Aorta (tissue), 5 donors: ENCODE data around the gene SLC31A1. TPM values are rescaled to one million over a fixed set of nuclear protein-coding genes. Genes with fewer than 3 reads are reported as not detected.

Experiments used
- ATAC-seq: fragments of 200-7000 bp; cut with Tn5 transposase; one replicate; pipeline ENCODE4 v1.9.1; 2022; ENCODE audit warnings: moderate library complexity; ENCODE audit not compliant: low FRiP score
- DNase-seq, 2 donors: peaks; one replicate each; pipeline ENCODE4 v3.0.0-alpha.2; 2020
- H3K27ac ChIP-seq, 2 donors: one replicate each; pipeline ENCODE4 v1.5.1; 2013; ENCODE audit warnings: low read length in 2 of 2, mild to moderate bottlenecking in 2 of 2, moderate library complexity in 2 of 2, control low read depth in 1 of 2, inconsistent platforms in 1 of 2, low read depth in 1 of 2
- H3K27me3 ChIP-seq, 2 donors: one replicate each; pipeline ENCODE4 v1.6.1; 2013; ENCODE audit warnings: control low read depth in 1 of 2, low read length in 1 of 2, mild to moderate bottlenecking in 1 of 2, moderate library complexity in 1 of 2; ENCODE audit not compliant: insufficient read depth in 2 of 2, control insufficient read depth in 1 of 2
- H3K36me3 ChIP-seq, 2 donors: one replicate each; pipeline ENCODE4 v1.6.1; 2013; ENCODE audit warnings: control low read depth in 1 of 2, low read length in 1 of 2, mild to moderate bottlenecking in 1 of 2; ENCODE audit not compliant: insufficient read depth in 2 of 2, control insufficient read depth in 1 of 2
- H3K4me1 ChIP-seq, 2 donors: one replicate each; pipeline ENCODE4 v1.6.1; 2013; ENCODE audit warnings: low read length in 2 of 2, control low read depth in 1 of 2, mild to moderate bottlenecking in 1 of 2, moderate library complexity in 1 of 2; ENCODE audit not compliant: insufficient read depth in 2 of 2, control insufficient read depth in 1 of 2
- H3K4me3 ChIP-seq, 2 donors: one replicate each; pipeline ENCODE4 v1.5.1; 2013; ENCODE audit warnings: low read length in 2 of 2, control low read depth in 1 of 2, mild to moderate bottlenecking in 1 of 2
- H3K9me3 ChIP-seq: one replicate; pipeline ENCODE4 v1.6.1; 2013; ENCODE audit warnings: mild to moderate bottlenecking, low read length; ENCODE audit not compliant: control insufficient read depth
- WGBS, 2 donors: extraction: QIAGEN DNeasy Blood & Tissue Kit; methylation state at CpG; one replicate each; pipeline ENCODE4 v1.1.7; 2013; 5-methylcytosine and 5-hydroxymethylcytosine counted together
- intact Hi-C, 2 donors: fragments of 100-400 bp; cut with DNase I; formaldehyde crosslinking; loops; one replicate each; pipeline versions ENCODE4 v1.14.2 to v1.15.0; 2022
- long read RNA-seq, 2 donors: library from polyadenylated mRNA; unstranded; transcript quantifications; one replicate each; pipeline ENCODE4 v2.0.0, GENCODE V29; 2020 to 2021
- polyA plus RNA-seq, 2 donors: library from polyadenylated mRNA; stranded (reverse); fragments of 200-250 nt; gene quantifications; one replicate each; pipeline ENCODE4 v1.2.3, GENCODE V29; 2013
- total RNA-seq, 2 donors: library from RNA; stranded (reverse); fragmentation: NEBNext Ultra II Directional; extraction: Animal tissue kit (Norgen Biotek cat#: 25700); gene quantifications; one replicate each; pipeline ENCODE4 v1.2.1, GENCODE V29; 2021
- donor health status: healthy with polysubstance abuse.
- donor health status: Bipolar disorder and iron deficiency.
- donor health status: DM: no; HTN: no; CAD: no.
- donor health status: DM: no; HTN: no; CAD: no.
- donor health status: DM: yes; HTN: yes; CAD: no.

SLC31A1 gene
- 10 to 100 TPM; 16.6 to 17.1 TPM for total RNA-seq
- 1 to 10 TPM; 6.0 to 9.4 TPM for polyA plus RNA-seq
- long read RNA-seq, donor 1, full-length matches to known transcripts = 58 of 75 reads
- long read RNA-seq, donor 1, partial matches to known transcripts = 3 of 75 reads
- long read RNA-seq, donor 1, other reads (novel, unspliced or antisense) = 14 of 75 reads
- long read RNA-seq, donor 2, full-length matches to known transcripts = 6 of 8 reads
- long read RNA-seq, donor 2, partial matches to known transcripts = 0 of 8 reads
- long read RNA-seq, donor 2, other reads (novel, unspliced or antisense) = 2 of 8 reads

DNA sequence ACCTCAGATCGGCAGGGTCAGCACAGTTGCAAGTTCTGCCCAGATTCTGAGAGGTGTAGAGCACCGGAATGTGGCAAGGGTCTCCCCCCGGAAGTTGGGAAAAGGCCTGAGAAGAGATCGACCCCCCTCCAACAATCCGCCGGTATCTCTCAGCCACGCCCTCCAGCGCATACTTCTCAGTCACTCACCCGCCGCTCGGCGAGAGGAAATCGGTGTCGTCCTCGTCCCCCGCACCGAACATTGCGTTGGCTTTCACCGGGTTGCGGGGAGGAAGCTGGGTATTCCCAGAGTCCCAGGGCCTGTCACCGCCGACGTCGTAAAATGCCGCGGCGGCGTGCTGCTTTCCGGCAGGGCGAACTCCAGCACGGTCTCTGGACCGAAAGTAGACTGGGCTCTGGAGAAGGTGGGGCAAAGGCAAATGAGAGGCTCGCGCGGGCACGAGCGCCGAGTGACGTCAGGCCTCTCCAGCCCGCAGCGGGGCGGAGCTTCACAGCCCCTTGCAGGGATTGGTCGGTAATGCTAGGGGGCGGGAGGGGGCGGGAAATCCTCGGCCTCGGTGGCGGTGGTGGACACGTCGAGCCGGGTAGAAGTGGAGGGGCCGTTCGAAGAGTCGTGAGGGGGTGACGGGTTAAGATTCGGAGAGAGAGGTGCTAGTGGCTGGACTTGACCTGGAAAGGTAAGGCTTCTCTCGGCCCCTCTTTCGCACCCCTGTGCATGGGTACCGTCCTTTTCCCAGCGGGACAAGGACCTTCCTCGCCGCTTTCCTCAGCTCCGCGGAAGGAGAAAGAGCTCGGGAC is at the start of gene SLC31A1, which contains the start of gene FKBP15:
SLC31A1 (plus strand) TSS at position 542 of the 797 bp plus-strand sequence. CDS start 34,605 bp downstream, outside the sequence.
FKBP15 (minus strand) TSS at position 275 of the 797 bp plus-strand sequence; CDS start at position 241, 34 bp downstream.
- Histone ChIP-seq H3K4me3 (peak within 1 kb of the TSS; percentile 76 to 82), H3K36me3 (no peaks in the 10 kb centered on the region), H3K27ac (peak within 1 kb of the TSS in 1 of 2 donors; percentile 55), H3K4me1 (peaks cover 0 to 13% of the 10 kb centered on the region in 2 donors), H3K27me3 (no peaks in the 10 kb centered on the region), H3K9me3 (no peaks in the 10 kb centered on the region)
- ATAC-seq (peak; percentile 100), DNase-seq (peak; percentile 99)
- WGBS, 2 donors = 0% methylated on average over 54 to 65 of the region's 65 CpGs
- intact Hi-C loops = loop anchor here in 1 of 2 donors (2.0 kb wide), 2 partner anchors 54 to 180 kb away; partner anchors contain the start of genes ALAD, CDC26 and PRPF4

DNA sequence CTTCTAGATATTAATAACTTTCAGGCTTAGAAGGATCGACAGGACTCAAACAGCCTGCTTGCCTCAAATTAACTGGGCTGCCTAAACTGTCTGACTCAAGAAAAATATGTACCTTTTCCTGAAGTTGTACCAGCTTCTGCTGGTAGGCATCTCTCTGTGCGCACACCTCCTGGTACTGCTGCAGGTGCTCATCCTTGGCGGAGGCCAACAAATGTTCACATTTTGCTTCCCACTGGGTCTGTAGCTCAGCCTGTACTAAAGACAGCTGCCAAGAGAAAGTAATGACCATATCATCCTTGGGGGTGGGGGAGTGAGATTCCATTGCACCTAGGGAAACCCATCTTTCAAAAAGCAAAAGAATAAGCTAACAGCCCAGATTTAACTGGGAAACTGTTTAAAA is 48.0 kb upstream of the SLC31A1 start:
- ATAC-seq (no peak), DNase-seq (no peak)
- H3K27ac ChIP-seq = no peak overlapping the region
- H3K4me1 ChIP-seq = no peaks in the 10 kb centered on the region
- H3K4me3 ChIP-seq = no peak overlapping the region
- H3K27me3 ChIP-seq = no peaks in the 10 kb centered on the region
- intact Hi-C loops = no loop called here
- no peaks in the 10 kb centered on the region for H3K9me3 ChIP-seq
- WGBS, 2 donors = 96 to 99% methylated on average over 3 of the region's 3 CpGs
- peaks cover 23 to 28% of the 10 kb centered on the region in 2 donors for H3K36me3 ChIP-seq

DNA sequence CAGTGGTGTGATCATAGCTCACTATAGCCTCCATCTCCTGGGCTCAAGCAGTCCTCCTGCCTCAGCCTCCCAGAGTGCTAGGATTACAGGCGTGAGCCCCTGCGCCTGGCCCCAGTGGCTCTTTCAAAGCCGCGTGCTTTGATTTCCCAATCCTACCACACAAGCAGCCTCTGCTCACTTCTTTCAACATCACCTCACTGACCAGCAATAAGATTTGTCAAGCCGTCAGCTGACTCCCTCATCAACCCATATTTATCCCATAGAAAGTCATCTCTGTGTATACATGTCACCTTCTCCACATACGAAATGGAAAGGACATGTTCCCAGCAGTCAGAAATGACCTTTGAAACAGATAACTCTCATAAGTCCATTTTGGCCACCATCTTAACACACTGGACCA is 44.5 kb upstream of the SLC31A1 start:
- 95 to 96% methylated on average over 6 of the region's 6 CpGs for WGBS, 2 donors
- Histone ChIP-seq H3K4me3 (no peak overlapping the region), H3K36me3 (peaks cover 16 to 25% of the 10 kb centered on the region in 2 donors), H3K9me3 (no peaks in the 10 kb centered on the region), H3K27me3 (no peaks in the 10 kb centered on the region), H3K4me1 (no peaks in the 10 kb centered on the region), H3K27ac (no peak overlapping the region)
- ATAC-seq (no peak), DNase-seq (no peak)
- intact Hi-C loops = no loop called here

DNA sequence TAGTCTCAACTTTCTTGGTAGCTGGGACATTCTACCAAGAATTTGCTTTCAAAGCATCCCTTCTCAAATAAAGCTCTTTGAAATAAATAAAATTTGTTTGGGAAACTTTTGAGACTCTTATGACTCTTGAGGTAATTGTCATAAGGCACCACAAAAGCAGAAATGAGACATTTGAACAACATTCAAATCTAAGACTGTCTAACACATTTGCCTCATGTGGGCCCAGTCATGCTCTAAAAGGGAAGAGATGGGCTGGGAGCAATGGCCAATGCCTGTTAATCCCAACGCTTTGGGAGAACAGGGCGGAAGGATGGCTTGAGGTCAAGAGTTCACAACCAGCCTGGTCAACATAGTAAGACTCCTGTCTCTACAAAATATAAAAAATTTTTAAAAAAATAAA is 44.1 kb upstream of the SLC31A1 start:
- Histone ChIP-seq H3K4me1 (no peaks in the 10 kb centered on the region), H3K27ac (no peak overlapping the region), H3K9me3 (no peaks in the 10 kb centered on the region), H3K27me3 (no peaks in the 10 kb centered on the region), H3K36me3 (peaks cover 18 to 25% of the 10 kb centered on the region in 2 donors), H3K4me3 (no peak overlapping the region)
- ATAC-seq (no peak), DNase-seq (no peak)
- intact Hi-C loops = no loop called here
- 93 to 96% methylated on average over 2 of the region's 2 CpGs for WGBS, 2 donors

DNA sequence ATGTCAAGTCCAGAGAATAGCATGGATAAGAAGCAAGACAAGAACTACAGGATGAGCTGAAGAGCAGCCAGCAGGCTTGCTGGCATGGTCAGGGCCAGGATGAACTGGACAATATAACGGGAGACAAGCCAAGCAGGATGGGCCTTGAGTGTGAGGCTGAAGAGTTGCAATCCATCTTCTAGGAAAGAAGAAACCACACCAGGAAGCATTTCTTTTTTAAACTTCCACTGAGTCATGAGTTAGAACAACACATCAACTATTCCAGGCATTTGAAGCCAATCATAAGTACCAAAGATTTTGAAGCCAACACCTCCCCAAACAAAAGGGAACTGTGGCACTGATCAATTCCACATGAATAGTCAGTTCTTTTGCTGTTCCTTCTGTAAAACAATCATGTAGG is 43.3 kb upstream of the SLC31A1 start:
- intact Hi-C loops = no loop called here
- H3K4me1 ChIP-seq = no peaks in the 10 kb centered on the region
- H3K4me3 ChIP-seq = no peak overlapping the region
- no peak for DNase-seq
- peaks cover 15 to 24% of the 10 kb centered on the region in 2 donors for H3K36me3 ChIP-seq
- H3K27ac ChIP-seq = no peak overlapping the region
- 94 to 100% methylated on average over 1 of the region's 1 CpG for WGBS, 2 donors
- H3K27me3 ChIP-seq = no peaks in the 10 kb centered on the region
- ATAC-seq = no peak
- H3K9me3 ChIP-seq = no peaks in the 10 kb centered on the region

DNA sequence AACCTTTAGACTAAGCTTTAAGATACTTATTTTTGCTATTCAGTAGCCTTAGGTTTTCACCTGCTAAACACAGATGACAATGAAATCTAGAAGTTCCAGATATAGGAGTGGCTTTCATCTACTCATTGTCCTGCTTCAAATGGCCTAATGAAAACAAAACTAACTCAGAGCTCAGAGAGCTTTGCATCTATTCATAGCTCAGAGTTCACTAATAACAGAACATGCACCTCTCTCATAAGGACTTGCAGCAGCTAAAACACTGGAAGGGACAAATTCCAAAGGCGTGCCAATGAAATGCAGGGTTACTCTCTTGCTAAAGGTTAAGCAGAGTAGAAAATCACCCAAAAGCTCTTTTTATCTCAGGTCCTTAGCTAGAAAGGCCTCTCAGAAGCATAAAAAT is 41.5 kb upstream of the SLC31A1 start:
- H3K4me1 ChIP-seq = no peaks in the 10 kb centered on the region
- no peak overlapping the region for H3K27ac ChIP-seq
- 93 to 94% methylated on average over 1 of the region's 1 CpG for WGBS, 2 donors
- no peaks in the 10 kb centered on the region for H3K9me3 ChIP-seq
- no peaks in the 10 kb centered on the region for H3K27me3 ChIP-seq
- H3K36me3 ChIP-seq = peaks cover 18 to 20% of the 10 kb centered on the region in 2 donors
- no peak for DNase-seq
- no peak for ATAC-seq
- intact Hi-C loops = no loop called here
- no peak overlapping the region for H3K4me3 ChIP-seq

DNA sequence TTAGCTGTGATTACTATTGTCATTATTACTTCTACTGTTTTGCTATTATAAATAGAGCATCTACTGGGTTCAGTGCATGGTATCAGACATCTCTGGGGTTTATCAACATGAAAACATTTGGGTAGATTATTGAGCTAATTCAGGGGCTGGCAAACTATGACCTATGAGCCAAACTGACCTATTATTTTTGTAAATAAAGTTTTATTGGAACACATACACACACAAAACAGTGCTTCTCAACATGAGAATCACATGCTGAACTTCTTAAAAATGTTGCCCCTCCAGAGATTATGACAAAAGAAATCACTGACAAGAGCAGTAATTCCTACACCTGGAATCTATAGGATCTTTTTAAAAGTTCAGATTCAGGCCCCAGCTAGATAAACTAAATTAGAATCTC is 40.2 kb upstream of the SLC31A1 start:
- Histone ChIP-seq H3K27ac (no peak overlapping the region), H3K27me3 (no peaks in the 10 kb centered on the region), H3K9me3 (no peaks in the 10 kb centered on the region), H3K36me3 (peaks cover 20 to 23% of the 10 kb centered on the region in 2 donors), H3K4me3 (no peak overlapping the region), H3K4me1 (no peaks in the 10 kb centered on the region)
- ATAC-seq (no peak), DNase-seq (no peak)
- intact Hi-C loops = no loop called here

DNA sequence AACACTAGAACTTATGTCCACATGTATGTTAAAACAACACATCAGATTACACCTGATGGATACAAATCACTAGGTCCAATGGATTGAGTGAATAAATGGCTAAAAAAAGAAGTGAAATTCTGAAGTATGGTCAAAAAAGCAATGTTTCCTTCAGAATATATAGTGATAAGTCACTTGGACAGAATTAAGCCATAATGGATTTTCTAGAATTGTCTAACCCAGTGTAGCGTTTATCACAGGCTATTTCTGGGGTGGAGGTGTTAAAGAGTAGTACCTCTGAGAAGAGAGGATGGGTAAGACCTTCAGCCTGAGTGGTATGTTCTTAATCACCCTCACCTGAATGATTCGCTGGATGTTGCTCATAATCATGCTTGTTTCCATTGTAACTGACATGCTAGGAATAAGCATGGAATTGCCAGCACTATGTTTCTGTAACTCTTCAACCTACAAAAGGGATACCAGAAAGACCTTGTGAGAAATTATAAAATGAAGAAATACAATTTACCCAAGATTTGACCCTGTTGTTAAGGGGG is 37.3 kb upstream of the SLC31A1 start:
- H3K36me3 ChIP-seq = peaks cover 11 to 22% of the 10 kb centered on the region in 2 donors
- no peak for DNase-seq

More for the DNA sequence above, 37.3 kb upstream of the SLC31A1 start:
- Histone ChIP-seq H3K4me1 (no peaks in the 10 kb centered on the region), H3K27me3 (no peaks in the 10 kb centered on the region), H3K9me3 (no peaks in the 10 kb centered on the region), H3K4me3 (no peak overlapping the region), H3K27ac (no peak overlapping the region)
- intact Hi-C loops = no loop called here
- no peak for ATAC-seq
- 94 to 95% methylated on average over 2 of the region's 2 CpGs for WGBS, 2 donors
